Hepatocyte (in vitro differentiated cells): Measurements from ENCODE around the gene UBE2O. TPM values are rescaled to one million over a fixed set of nuclear protein-coding genes. Genes with fewer than 3 reads are reported as not detected.

Experiments used
- DNase-seq: peaks from one replicate; pipeline ENCODE4 v3.0.0-alpha.2; 2016; ENCODE audit warnings: low spot score
- H2AFZ ChIP-seq: fragments of 200-600 bp; sonication (generic); 2 replicates; pipeline ENCODE4 v1.6.0; 2016; ENCODE audit warnings: antibody characterized with exemption, mild to moderate bottlenecking
- H3K27ac ChIP-seq: fragments of 200-600 bp; sonication (generic); 2 replicates; pipeline ENCODE4 v1.5.1; 2016; ENCODE audit warnings: mild to moderate bottlenecking
- H3K27me3 ChIP-seq: fragments of 200-600 bp; sonication (generic); 2 replicates; pipeline ENCODE4 v1.6.1; 2016
- H3K36me3 ChIP-seq: fragments of 200-600 bp; sonication (generic); replicated peaks from 2 replicates; pipeline ENCODE4 v1.5.1; 2016; ENCODE audit warnings: low read depth; ENCODE audit not compliant: insufficient read depth
- H3K4me1 ChIP-seq: fragments of 200-600 bp; sonication (generic); 2 replicates; pipeline ENCODE4 v1.5.1; 2016; ENCODE audit warnings: mild to moderate bottlenecking, moderate library complexity; ENCODE audit not compliant: insufficient read depth
- H3K4me2 ChIP-seq: fragments of 200-600 bp; sonication (generic); 2 replicates; pipeline ENCODE4 v1.6.0; 2016
- H3K4me3 ChIP-seq: fragments of 200-600 bp; sonication (generic); 2 replicates; pipeline ENCODE4 v1.5.1; 2016; ENCODE audit warnings: mild to moderate bottlenecking
- H3K79me2 ChIP-seq: fragments of 200-600 bp; sonication (generic); 2 replicates; pipeline ENCODE4 v1.6.0; 2017; ENCODE audit warnings: mild to moderate bottlenecking
- H3K9me2 ChIP-seq: fragments of 200-600 bp; sonication (generic); replicated peaks from 2 replicates; pipeline ENCODE4 v1.6.0; 2017; ENCODE audit warnings: mild to moderate bottlenecking; ENCODE audit not compliant: insufficient read depth
- H3K9me3 ChIP-seq: fragments of 200-600 bp; sonication (generic); 2 replicates; pipeline ENCODE4 v1.5.1; 2016; ENCODE audit warnings: low read depth, mild to moderate bottlenecking
- H4K20me1 ChIP-seq: fragments of 200-600 bp; sonication (generic); 2 replicates; pipeline ENCODE4 v1.6.0; 2016; ENCODE audit warnings: mild to moderate bottlenecking; ENCODE audit not compliant: insufficient read depth, poor library complexity, severe bottlenecking
- EZH2 ChIP-seq: fragments of 200-600 bp; sonication (generic); IDR thresholded peaks from 2 replicates; pipeline ENCODE4 v1.6.1; 2016; ENCODE audit warnings: antibody characterized with exemption, mild to moderate bottlenecking, borderline replicate concordance
- EZH2phosphoT487 ChIP-seq: fragments of 200-600 bp; sonication (generic); IDR thresholded peaks from one replicate; pipeline ENCODE4 v1.6.1; 2018; ENCODE audit warnings: antibody characterized with exemption, mild to moderate bottlenecking, low read depth, moderate library complexity; ENCODE audit not compliant: unreplicated experiment, severe bottlenecking
- WGBS: methylation state at CpG from one replicate; pipeline ENCODE4 v1.1.6; 2016; ENCODE audit warnings: low lambda C conversion rate; ENCODE audit errors: missing lambda C conversion rate; 5-methylcytosine and 5-hydroxymethylcytosine counted together
- polyA plus RNA-seq: library from polyadenylated mRNA; unstranded; fragments of >200 nt; fragmentation: Nextera tagmentation; extraction: Ambion mirVana; gene quantifications from 2 replicates; pipeline ENCODE4 v1.2.1, GENCODE V29; 2016
- total RNA-seq: library from RNA; depleted of rRNA; stranded (reverse); fragments of >200 nt; gene quantifications from 2 replicates; pipeline ENCODE4 v1.2.3, GENCODE V29; 2014
- TF ChIP-seq, protein P1 (sequence below): fragments of 200-600 bp; sonication (generic); IDR thresholded peaks from 2 replicates; pipeline ENCODE4 v1.5.1; 2016; ENCODE audit warnings: antibody characterized with exemption, mild to moderate bottlenecking; ENCODE audit not compliant: poor library complexity

The UBE2O gene
- total and polyA plus RNA-seq, 2 experiments from 2014 or later, result 9.7 to 15.2 TPM

DNA sequence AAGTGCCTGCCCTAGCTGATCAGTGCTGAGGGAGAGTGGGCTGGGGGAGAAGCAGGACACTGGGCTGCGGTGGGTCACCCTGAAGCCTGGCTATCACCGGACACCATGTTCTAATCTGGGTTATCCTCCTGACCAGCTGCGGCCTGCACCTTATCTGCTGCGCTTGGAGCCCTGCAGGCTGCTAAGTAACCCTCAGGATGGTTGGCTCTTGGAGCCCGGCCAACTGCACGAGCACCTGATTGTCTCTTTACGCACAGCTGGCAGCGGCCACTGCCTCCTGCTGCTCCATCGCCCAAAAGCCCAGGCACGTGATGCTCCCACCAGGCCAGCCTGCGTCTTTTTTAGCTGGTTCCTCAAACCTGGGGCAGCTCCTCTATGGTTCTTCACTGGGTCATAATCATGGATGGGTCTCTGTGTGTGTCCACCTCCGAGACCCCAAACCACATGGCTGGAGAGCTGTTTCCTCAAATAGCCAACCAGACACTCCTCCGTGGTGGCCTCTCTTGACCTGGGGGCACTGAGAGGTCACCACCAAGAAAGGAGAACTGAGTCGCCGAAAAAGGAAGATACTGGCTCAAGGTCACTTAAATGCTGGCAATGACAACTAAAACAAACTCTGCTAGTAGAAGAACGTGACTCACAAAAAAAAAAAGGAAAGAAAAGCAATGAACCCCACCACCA is 46.8 kb downstream of the UBE2O start:
- H3K79me2 ChIP-seq, result no peaks in the 10 kb centered on the region
- TF ChIP-seq EZH2, result no peak
- no peak overlapping the region for H3K4me2 ChIP-seq
- H2AFZ ChIP-seq, result no peak overlapping the region
- H3K27me3 ChIP-seq, result no peaks in the 10 kb centered on the region
- H3K4me3 ChIP-seq, result no peak overlapping the region
- H3K27ac ChIP-seq, result no peak overlapping the region
- H3K36me3 ChIP-seq, result no peaks in the 10 kb centered on the region
- 92% methylated on average over 16 of the region's 16 CpGs for WGBS
- no peaks in the 10 kb centered on the region for H3K9me3 ChIP-seq
- no peaks in the 10 kb centered on the region for H4K20me1 ChIP-seq
- no peaks in the 10 kb centered on the region for H3K4me1 ChIP-seq
- no peaks in the 10 kb centered on the region for H3K9me2 ChIP-seq
- DNase-seq, result no peak

DNA sequence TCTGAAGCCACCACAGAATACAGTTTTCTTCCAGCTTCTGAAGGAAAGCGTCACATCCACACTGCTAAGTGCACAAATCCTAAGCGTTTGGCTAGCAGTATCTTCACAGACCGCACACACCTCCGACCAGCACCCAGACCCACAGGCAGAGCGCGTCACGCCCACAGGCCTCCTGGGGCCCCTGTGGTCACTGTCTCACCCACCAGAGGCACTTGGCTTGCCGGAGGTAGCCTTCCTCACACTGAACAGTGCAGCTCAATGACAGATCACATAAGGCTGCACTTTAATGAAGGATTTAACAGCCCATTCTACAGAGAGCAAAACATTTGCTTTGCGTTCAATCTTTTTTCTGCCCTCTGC is 47.4 kb downstream of the UBE2O start:
- WGBS, result 96% methylated on average over 9 of the region's 9 CpGs
- Histone ChIP-seq H3K27me3 (no peaks in the 10 kb centered on the region), H3K4me1 (no peaks in the 10 kb centered on the region), H3K27ac (no peak overlapping the region), H3K36me3 (no peaks in the 10 kb centered on the region), H3K79me2 (no peaks in the 10 kb centered on the region), H2AFZ (no peak overlapping the region), H4K20me1 (no peaks in the 10 kb centered on the region), H3K9me3 (no peaks in the 10 kb centered on the region), H3K4me2 (no peak overlapping the region), H3K4me3 (no peak overlapping the region), H3K9me2 (no peaks in the 10 kb centered on the region)
- no peak for DNase-seq
- TF ChIP-seq EZH2 (no peak), EZH2phosphoT487 (no peak)
- TF ChIP-seq, protein P1, sequence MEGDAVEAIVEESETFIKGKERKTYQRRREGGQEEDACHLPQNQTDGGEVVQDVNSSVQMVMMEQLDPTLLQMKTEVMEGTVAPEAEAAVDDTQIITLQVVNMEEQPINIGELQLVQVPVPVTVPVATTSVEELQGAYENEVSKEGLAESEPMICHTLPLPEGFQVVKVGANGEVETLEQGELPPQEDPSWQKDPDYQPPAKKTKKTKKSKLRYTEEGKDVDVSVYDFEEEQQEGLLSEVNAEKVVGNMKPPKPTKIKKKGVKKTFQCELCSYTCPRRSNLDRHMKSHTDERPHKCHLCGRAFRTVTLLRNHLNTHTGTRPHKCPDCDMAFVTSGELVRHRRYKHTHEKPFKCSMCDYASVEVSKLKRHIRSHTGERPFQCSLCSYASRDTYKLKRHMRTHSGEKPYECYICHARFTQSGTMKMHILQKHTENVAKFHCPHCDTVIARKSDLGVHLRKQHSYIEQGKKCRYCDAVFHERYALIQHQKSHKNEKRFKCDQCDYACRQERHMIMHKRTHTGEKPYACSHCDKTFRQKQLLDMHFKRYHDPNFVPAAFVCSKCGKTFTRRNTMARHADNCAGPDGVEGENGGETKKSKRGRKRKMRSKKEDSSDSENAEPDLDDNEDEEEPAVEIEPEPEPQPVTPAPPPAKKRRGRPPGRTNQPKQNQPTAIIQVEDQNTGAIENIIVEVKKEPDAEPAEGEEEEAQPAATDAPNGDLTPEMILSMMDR, result no peak

DNA sequence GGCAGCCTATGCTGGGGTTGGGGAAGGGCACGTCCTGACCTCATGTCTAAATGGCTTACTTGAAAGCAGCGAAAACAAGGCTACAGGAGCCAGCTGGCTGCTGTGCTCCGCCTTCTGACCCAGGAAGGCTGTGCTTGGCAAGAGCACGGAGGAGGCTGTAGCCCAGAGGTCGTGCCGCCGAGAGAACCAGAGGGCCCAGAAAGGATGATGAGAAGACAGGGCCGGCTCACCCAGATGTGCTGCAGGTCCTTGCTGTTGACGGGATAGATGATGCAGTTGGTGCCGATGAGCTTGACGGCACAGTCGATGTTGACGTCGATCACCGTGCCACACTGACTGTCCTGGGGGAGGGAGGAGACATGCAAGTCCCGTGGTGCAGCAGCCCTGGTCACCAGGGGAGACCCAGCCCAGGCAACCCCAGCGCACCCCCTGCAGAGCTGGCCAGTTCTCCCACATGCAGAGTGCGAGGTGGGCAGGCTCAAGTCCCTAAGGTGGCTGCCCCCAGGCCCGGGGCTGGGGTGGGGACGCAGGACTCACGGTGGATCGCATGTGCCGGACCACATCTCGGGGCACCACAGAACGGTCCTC is 47.9 kb downstream of the UBE2O start:
- no peak overlapping the region for H3K4me3 ChIP-seq
- no peaks in the 10 kb centered on the region for H3K27me3 ChIP-seq
- DNase-seq, result no peak
- no peaks in the 10 kb centered on the region for H3K4me1 ChIP-seq
- H3K27ac ChIP-seq, result no peak overlapping the region
- no peaks in the 10 kb centered on the region for H3K79me2 ChIP-seq
- no peaks in the 10 kb centered on the region for H3K9me2 ChIP-seq
- no peaks in the 10 kb centered on the region for H3K36me3 ChIP-seq
- TF ChIP-seq EZH2phosphoT487, result no peak
- TF ChIP-seq EZH2, result no peak
- TF ChIP-seq, protein P1, result no peak
- no peak overlapping the region for H2AFZ ChIP-seq
- no peaks in the 10 kb centered on the region for H4K20me1 ChIP-seq
- H3K9me3 ChIP-seq, result no peaks in the 10 kb centered on the region
- 92% methylated on average over 24 of the region's 25 CpGs for WGBS
- H3K4me2 ChIP-seq, result no peak overlapping the region

DNA sequence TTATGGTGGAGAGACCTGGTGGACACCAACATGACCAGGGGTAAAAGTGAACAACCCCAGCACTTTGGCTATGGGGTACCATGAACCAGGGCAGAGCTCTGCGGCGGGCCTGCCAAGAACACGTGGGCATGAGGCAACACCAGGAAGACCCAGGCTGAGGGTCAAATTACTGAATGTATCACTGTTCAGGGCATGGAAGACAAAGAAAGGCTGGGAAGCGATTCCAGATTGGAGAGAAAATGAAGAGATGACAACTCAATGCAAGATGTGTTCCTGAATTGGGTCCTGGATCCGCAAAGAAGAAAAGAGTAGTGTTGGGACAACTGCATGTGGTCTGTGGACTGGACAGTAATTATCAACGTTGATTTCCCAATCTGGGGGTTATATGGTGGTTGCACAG is 48.7 kb downstream of the UBE2O start:
- Histone ChIP-seq H3K4me1 (no peaks in the 10 kb centered on the region), H3K4me2 (no peak overlapping the region), H2AFZ (no peak overlapping the region), H3K9me3 (no peaks in the 10 kb centered on the region), H3K9me2 (no peaks in the 10 kb centered on the region), H3K27me3 (no peaks in the 10 kb centered on the region), H3K27ac (no peak overlapping the region), H3K4me3 (no peak overlapping the region), H3K36me3 (no peaks in the 10 kb centered on the region), H3K79me2 (no peaks in the 10 kb centered on the region), H4K20me1 (no peaks in the 10 kb centered on the region)
- TF ChIP-seq EZH2phosphoT487, result no peak
- DNase-seq, result no peak
- 95% methylated on average over 6 of the region's 6 CpGs for WGBS
